PC-3 (cell line): ENCODE results near the gene PACSIN2.

Source experiments
- CTCF ChIP-seq: fragments of 300-600 bp; sonication (generic); conservative IDR thresholded peaks from 2 replicates; pipeline ENCODE4 v1.5.1; 2017; ENCODE audit warnings: antibody characterized with exemption, low read depth, mild to moderate bottlenecking, low read length
- EZH2 ChIP-seq: fragments of 300-600 bp; sonication (generic); IDR thresholded peaks from one replicate; pipeline ENCODE4 v1.6.1; 2017; ENCODE audit warnings: antibody characterized with exemption, mild to moderate bottlenecking, low read length; ENCODE audit not compliant: unreplicated experiment
- EZH2phosphoT487 ChIP-seq: fragments of 300-600 bp; sonication (generic); IDR thresholded peaks from 2 replicates; pipeline ENCODE4 v1.6.1; 2018; ENCODE audit warnings: mild to moderate bottlenecking, antibody characterized with exemption, low read length, borderline replicate concordance

GRCh38 chr22:43009444-43009843 lies 5.5 kb downstream of the PACSIN2 start:
- TF ChIP-seq CTCF (no peak), EZH2 (no peak), EZH2phosphoT487 (no peak)
